Vagina (tissue), 2 donors: ENCODE measurements around the gene OR2V2.

ENCODE experiments used
- POLR2A ChIP-seq, 2 donors: fragments of 450-650 bp; IDR thresholded peaks; one replicate each; pipeline ENCODE4 v1.6.1; 2017; ENCODE audit warnings: antibody characterized with exemption in 2 of 2, mild to moderate bottlenecking in 2 of 2, moderate library complexity in 2 of 2
- POLR2AphosphoS5 ChIP-seq, 2 donors: sonication (generic); formaldehyde crosslinking; IDR thresholded peaks; one replicate each; pipeline ENCODE4 v1.9.0; 2017; ENCODE audit warnings: antibody characterized with exemption in 2 of 2, mild to moderate bottlenecking in 2 of 2, low read depth in 1 of 2; ENCODE audit not compliant: insufficient read depth in 1 of 2
- TF ChIP-seq, protein P1 (sequence below), 3 experiments: fragments of 450-650 bp in 2 of 3; fragments of 200-600 bp in 1 of 3; sonication (generic) in 1 of 3; IDR thresholded peaks; one replicate each; pipeline ENCODE4 v1.5.1; 2017 to 2019; ENCODE audit warnings: antibody characterized with exemption in 3 of 3, mild to moderate bottlenecking in 2 of 3, moderate library complexity in 2 of 3

DNA sequence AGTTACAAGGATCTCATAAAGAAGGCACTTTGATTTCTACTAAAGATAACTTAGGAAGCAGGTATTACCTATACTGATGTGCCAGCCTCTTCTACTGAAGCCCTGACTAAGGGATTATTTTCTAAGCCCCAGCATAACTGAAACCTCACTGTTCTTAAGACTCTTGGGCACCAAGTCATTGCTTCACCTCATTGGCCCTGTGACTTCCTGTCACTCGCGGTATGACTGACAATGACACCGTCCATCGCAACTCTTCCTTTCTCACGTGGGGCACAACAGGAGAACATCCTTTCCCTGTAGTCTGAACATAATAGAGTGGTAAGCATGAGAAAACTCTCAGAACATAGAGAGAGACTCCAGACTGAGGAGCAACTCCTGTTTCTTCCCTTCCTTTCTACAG lies 6.4 kb downstream of the OR2V2 start:
- no peak for TF ChIP-seq POLR2A (IDR thresholded peaks at IDR 0.05)
- TF ChIP-seq, protein P1, sequence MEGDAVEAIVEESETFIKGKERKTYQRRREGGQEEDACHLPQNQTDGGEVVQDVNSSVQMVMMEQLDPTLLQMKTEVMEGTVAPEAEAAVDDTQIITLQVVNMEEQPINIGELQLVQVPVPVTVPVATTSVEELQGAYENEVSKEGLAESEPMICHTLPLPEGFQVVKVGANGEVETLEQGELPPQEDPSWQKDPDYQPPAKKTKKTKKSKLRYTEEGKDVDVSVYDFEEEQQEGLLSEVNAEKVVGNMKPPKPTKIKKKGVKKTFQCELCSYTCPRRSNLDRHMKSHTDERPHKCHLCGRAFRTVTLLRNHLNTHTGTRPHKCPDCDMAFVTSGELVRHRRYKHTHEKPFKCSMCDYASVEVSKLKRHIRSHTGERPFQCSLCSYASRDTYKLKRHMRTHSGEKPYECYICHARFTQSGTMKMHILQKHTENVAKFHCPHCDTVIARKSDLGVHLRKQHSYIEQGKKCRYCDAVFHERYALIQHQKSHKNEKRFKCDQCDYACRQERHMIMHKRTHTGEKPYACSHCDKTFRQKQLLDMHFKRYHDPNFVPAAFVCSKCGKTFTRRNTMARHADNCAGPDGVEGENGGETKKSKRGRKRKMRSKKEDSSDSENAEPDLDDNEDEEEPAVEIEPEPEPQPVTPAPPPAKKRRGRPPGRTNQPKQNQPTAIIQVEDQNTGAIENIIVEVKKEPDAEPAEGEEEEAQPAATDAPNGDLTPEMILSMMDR (IDR thresholded peaks at IDR 0.05), result no peak
- TF ChIP-seq POLR2AphosphoS5 (IDR thresholded peaks at IDR 0.05; ENCODE audit: insufficient read depth in 1 of 2, low read depth in 1 of 2), result no peak
